Measurements from ENCODE around the gene LEFTY1.

DNA sequence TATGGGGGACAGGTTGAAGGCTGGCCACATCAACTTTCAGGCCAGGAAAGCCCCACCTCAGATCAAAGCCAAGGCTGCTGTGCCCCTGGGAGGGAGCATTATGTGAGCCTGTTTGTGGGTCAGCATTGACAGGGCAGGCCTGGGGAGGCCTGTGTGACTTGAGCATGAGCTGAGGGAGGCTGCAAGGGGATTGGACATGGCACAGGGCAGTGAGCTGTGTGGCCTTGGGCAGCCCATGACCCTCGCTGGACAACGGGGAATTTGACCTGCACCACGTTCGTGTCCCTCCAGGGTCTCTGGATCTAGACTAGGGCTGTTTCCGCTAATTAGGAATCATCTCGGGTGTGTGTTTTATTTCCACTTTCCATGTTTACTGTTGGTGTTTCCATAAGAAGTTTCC is 17.5 kb upstream of the LEFTY1 start:
- TF ChIP-seq CTCF (IDR thresholded peaks at IDR 0.05 in 8 of 11, conservative IDR thresholded peaks at IDR 0.05 in 3 of 11) (no peak), POLR2A (IDR thresholded peaks at IDR 0.05) (no peak)
